ENCODE results near the gene CGB3.

Gene CGB3

DNA sequence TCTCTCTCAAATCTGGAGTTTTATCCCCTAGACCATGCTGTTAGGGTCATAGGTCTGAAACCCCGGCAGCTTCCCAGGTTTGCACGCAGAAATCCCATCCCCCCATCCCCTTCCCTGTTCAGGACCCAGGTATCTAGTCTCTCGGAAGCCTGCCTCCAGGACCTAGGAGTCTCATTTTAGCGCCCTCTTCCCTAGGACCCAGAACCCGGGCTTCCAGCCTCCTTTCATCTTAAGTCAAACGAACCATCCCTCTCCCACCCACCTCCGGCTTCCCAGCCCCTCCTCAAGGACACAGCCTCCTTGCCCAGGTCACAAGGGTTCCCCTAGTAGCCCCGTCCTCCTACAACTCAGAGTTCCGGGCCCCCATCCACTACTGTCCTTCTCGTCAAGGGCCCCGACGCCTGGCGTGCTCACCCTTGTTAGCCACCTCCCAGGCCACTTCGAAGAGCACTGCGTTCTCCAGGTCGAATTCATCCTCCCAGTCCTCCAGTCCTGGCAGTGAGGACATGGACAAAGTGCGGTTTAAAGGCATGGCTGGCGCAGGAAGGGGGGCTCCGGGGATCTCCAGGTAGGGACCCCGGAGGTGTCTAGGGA lies 31.5 kb downstream of the CGB3 start:
- intact Hi-C loops (cut with DNase I): no loop called here
- DNase-seq: peak in 24 of 42 donors; percentile 8 to 53 (median 28)

DNA sequence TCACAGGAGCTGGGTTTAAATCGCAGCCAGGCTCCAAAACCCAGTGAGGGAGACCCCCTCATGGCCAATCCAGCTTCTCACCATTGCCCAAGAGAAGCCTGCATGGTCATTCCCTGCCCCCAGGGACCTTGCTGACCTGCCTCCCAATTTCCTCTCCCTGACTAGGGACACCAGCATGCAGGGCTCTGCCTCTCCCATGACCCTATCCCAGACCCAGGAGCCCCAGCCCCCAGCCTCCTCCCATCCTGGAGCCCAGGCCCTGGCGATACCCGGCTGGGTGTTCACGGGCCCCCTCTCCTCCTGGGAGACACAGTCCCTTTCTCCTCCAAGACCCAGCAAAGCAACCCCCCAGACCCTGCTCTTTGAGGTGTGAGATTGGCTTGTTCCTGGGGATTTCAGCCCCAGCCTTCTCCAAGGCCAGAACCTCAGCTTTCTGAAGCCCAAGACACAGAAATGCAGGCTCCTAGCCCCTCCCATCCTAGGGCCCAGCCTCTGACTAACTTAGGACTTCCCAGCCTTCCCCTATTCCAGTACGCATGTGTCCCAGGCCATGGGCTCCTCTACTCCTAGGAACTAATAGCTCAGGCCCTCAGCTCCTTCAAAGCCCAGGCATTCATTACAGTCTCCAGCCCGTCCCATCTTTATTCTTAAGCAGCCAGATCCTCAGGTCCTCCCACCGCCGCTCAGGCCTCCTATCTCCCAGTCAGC lies 32.1 kb downstream of the CGB3 start:
- intact Hi-C loops (cut with DNase I): no loop called here
- DNase-seq: peak in 30 of 42 donors; percentile 25 to 79 (median 42)

DNA sequence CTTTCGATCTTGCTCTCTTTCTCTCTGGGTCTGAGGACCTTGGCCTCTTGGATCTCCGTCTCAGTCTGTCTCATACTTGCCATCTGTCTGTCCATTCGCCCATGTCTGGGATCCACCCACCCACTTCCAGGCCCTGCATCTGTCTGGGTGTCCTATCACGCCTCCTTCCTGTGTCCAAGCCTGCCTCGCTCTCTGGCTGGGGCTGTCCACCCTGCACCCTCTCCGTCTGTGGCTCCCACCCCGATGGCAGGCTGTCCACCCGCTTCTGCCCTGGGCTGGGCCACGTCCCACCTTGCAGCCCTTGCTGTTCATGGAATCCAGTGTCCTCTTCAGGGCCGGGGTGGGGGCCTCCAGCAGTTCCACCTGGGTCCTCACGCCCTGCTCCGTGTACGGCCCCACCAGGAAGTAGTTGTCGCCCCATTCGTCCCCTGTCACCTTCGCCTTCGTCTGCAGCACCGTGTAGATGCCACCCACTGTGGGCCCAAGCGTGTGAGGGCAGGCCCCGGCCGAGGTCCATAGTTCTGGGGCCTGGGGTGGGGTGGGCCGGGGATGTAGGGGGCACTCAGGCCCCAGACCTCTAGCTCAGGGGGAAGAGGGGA lies 33.0 kb downstream of the CGB3 start:
- intact Hi-C loops (cut with DNase I): no loop called here
- DNase-seq: no peak

DNA sequence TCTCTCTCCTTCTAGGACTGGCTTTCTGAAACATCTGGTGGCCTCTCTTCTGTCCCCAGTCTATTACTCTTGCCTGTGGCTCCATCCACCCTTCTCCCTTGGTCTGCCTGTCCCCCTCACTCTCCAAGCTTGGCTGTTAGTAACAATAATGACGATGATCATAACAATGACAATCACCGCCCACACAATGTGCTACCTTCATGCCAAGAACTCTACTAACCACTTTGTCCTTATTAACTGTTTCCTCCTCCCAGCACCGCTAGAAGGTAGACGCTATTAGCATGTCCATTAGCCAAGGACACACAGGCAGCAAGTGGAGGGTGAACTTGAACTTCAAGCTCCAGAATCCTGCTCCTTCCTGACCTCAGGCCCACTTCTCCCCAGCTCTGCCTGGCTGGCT lies 33.7 kb downstream of the CGB3 start:
- DNase-seq: no peak
- intact Hi-C loops (cut with DNase I): no loop called here

DNA sequence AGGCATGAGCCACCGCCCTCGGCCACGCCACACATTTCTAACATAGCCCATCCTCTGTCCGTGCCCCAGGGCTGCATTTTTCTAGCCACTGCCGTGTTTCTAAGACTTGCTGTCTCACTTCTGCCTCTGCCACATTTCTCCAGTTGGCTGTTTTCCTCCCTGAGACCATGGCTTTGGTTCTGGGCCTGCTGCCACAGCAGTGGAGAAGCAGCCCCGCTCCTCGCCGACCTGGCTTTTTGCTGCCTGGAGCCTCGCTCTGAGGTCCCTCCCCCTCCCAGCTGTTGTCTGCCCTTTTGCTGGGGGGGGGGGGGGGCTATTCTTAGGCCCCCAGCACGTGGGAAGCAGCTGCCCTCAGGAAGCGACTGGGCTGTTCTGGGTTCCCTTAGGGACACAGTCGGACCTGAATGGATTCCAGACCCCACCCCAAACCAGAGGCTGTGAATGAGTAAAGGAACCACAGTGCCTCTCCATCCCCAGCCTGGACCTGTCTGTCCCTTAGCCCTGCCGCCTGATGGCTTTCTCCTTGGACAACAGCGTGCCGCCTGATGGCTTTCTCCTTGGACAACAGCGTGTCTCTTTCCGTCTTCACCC lies 34.3 kb downstream of the CGB3 start:
- intact Hi-C loops (cut with DNase I): no loop called here

DNA sequence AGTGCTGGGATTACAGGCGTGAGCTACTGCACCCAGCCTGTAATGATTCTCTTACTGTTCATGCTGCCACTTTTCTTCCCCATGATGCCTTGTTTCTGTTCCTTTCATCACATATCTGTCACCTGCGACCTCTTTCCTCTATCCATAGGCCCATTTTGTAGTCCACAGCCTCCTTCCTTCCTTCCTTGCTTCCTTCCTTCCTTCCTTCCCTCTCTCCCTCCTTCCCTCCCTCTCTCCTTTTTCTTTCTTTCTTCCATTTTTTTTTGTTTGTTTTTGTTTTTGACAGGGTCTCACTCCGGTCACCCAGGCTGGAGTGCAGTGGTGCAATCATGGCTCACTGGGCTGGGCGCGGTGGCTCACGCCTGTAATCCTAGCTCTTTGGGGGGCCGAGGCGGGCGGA lies 35.3 kb downstream of the CGB3 start:
- no peak for DNase-seq
- intact Hi-C loops (cut with DNase I): no loop called here

More for the DNA sequence above, 34.3 kb downstream of the CGB3 start:
- peak in 9 of 42 donors; percentile 11 to 52 (median 28) for DNase-seq

DNA sequence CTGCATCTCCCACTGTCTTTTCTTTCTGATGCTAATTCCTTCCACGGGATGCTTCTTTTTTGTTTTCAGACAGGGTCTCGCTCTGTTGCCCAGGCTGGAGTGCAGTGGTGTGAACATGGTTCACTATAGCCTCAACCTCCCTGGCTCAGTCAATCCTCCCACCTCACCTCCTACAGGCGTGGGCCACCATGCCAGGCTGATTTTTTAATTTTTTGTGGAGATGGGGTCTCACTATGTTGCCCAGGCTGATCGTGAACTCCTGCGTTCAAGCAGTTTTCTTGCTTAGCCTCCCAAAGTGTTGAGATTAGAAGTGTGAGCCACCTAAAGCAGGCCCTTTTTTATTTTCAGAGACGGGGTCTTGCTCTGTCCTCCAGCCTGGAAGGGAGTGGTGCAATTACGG lies 35.8 kb downstream of the CGB3 start:
- intact Hi-C loops (cut with DNase I): no loop called here
- DNase-seq: no peak

DNA sequence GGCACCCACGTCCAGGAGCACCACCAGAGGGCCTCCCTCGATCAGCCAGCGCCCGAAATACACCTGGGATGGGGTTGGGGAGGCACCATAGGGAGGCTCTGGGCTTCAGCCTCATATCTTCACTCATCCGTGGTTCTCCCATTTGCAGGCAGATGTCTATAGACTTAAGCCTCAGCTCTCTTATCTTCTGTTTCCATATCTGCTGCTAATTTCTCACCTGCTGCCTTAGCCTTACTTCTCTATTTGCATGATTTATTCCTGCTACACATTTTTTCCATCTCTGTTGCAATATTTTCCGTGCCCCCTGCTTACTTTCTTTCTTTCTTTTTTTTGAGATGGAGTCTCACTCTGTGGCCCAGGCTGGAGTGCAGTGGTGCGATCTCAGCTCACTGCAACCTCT lies 36.8 kb downstream of the CGB3 start:
- DNase-seq: no peak
- intact Hi-C loops (cut with DNase I): no loop called here

DNA sequence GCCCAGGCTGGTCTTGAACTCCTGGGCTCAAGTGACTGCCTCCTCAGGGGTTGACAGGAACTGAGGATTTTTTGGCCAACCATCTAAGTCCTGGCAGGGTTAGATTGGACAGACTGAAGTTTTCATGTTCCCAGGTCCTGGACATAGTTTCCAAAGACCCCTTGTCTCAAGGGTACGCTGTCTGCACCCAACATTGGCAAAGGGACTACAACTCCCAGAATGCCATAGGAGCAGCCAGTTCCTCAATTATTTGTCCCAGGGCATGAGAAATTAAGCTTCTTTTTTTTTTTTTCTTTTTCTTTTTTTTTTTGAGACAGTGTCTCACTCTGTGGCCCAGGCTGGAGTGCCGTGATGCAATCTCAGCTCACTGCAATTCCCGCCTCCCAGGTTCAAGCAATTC lies 37.9 kb downstream of the CGB3 start:
- intact Hi-C loops (cut with DNase I): no loop called here
- no peak for DNase-seq

DNA sequence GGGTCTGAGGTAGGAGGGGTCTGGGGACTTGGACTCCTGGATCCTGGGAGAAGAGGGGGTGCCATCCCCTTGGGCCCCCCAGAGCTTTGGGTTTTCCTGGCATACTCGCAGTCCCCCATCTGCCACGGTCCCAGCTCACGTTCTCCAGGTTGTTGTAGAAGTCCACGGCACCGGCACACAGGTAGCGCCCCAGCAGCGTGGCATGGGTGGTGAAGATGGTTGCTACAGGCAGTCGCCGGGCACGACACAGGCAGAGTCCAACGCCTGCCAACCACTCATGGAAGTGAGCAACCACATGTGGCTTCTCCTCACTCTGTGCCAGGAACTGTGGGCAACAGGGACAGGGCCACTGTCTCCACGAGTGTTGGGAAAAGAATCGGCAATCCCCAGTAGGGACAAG lies 38.4 kb downstream of the CGB3 start:
- intact Hi-C loops (cut with DNase I): no loop called here
- no peak for DNase-seq

DNA sequence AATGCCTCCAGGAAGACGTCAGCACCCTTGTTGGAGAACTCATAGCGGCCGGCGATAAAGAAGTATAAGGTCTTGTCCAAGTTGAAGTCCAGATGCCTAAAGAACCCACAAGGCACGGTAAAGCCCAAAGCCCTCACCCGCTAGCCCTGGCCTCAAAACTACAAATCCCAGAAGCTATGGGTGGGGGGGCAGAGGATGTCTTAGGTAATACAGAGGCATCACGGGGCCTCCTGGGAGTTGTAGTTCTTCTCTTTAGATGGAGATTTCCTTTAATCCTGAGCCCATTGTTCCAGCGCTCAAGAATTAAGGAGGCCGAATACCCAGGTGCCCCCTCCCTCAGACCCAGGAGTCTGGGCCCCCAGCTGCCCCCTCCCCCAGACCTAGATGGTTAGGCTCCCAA lies 41.9 kb downstream of the CGB3 start:
- intact Hi-C loops (cut with DNase I): no loop called here
- DNase-seq: no peak

DNA sequence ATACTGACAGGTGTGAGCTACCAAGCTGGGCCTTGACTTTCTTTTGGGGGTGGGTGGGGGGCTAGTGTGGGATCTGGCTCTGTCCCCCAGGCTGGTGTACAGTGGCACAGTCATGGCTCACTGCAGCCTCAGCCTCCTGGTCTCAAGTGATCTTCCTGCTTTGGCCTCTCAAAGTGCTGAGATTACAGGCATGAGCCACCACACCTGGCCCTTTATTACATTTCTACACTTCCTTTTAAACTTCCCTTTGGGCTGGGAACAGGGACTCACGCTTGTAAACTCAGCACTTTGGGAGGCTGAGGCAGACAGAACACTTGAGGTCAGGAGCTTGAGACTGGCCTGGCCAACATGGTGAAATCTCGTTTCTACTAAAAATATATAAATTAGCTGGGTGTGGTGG lies 47.1 kb downstream of the CGB3 start:
- intact Hi-C loops (cut with DNase I): no loop called here
- DNase-seq: no peak

DNA sequence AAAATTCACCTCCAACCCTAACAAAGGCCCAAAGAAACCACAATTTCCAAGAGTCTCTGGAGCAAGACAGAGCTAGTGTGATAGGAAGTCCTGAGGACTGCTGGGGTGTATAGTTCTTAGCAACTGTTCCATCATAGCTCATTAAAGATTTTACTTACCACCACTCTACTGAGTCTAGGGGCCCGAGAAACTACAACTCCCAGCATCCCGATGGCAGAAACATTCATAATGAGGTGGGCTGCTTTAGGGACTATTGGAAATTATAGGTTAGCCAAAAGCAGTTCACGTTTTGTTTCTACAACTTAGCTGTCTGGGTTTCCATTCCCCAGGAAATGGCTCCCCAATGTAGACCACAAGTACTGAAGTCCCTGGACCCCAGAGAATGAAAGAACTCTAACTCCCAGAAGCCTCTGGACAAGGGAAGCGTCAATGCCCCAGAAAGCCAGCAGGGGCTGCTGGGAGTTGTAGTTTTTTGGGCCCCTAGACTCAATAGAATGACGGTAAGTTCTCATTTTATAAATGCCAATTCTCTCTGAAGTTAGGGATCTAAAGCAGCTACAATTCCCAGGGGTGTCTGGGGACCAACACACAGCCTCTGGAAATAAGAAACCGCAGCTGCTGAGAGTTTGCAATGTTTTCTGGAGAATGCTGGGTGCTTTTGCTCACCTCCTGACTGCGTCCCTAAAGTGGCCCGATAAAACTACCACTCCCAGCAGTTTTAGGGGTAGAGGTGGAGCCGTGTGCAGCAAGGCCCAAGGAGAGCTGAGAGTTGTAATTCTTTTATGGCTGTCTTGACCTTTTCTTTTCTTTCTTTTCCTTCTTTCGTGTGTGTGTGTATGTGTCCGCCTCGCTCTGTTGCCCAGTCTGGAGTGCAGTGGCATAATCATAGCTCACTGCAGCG lies 47.9 kb downstream of the CGB3 start:
- no peak for DNase-seq
- intact Hi-C loops (cut with DNase I): no loop called here

Measured in head of caudate nucleus (tissue), 42 donors.